ENCODE results near the gene C16orf46. TPM values are rescaled to one million over a fixed set of nuclear protein-coding genes. Genes with fewer than 3 reads are reported as not detected.
"Not testable (repeated sequence)": the region's sequence is repeated elsewhere in the genome, so short reads cannot be mapped to it uniquely, and the experiment has no call there.

C16orf46 gene
- total RNA-seq (under 1 TPM in 1 of 2 donors, not detected in 1; 0.37 TPM), total RNA-seq (0.30 to 0.58 reads per million in 2 donors)

- H3K4me3 Mint-ChIP-seq, result no peak within 1 kb of the TSS
- H3K36me3 Mint-ChIP-seq (ENCODE audit: low read depth), result no peaks in the 10 kb centered on the region
- no peak within 1 kb of the TSS for H3K27ac Mint-ChIP-seq
- H3K27me3 Mint-ChIP-seq, result no peaks in the 10 kb centered on the region
- peaks cover 2% of the 10 kb centered on the region for H3K4me1 Mint-ChIP-seq
- ATAC-seq, result peak; percentile 80
- peak; percentile 87 to 92 (median 89) for DNase-seq
- no peaks in the 10 kb centered on the region for H3K9me3 ChIP-seq (ENCODE audit: control insufficient read depth, low read length, poor library complexity, severe bottlenecking)
Observed at GRCh38 chr16:81077076-81077940, at the start of gene C16orf46. Gene C16orf46, minus strand, starts transcription at chr16:81077238. Its CDS starts 13,283 bp downstream, at chr16:81063955.

- H3K36me3 Mint-ChIP-seq (ENCODE audit: low read depth), result peaks cover 2% of the 10 kb centered on the region
- H3K4me1 Mint-ChIP-seq, result no peaks in the 10 kb centered on the region
Observed at GRCh38 chr16:81123092-81123852, 46.2 kb upstream of the C16orf46 start.

GRCh38 chr16:81121474-81121990 lies 44.5 kb upstream of the C16orf46 start:
- Mint-ChIP-seq H3K27ac (no peak overlapping the region), H3K4me1 (no peaks in the 10 kb centered on the region), H3K36me3 (ENCODE audit: low read depth) (peaks cover 2% of the 10 kb centered on the region), H3K4me3 (no peak overlapping the region), H3K27me3 (peaks cover 18% of the 10 kb centered on the region)
- H3K9me3 ChIP-seq (ENCODE audit: control insufficient read depth, low read length, poor library complexity, severe bottlenecking), result no peaks in the 10 kb centered on the region
- DNase-seq (no peak), ATAC-seq (no peak)

More at GRCh38 chr16:81123092-81123852, 46.2 kb upstream of the C16orf46 start:
- ATAC-seq (no peak), DNase-seq (no peak)
- H3K4me3 Mint-ChIP-seq, result no peak overlapping the region
- no peak overlapping the region for H3K27ac Mint-ChIP-seq
- peaks cover 12% of the 10 kb centered on the region for H3K27me3 Mint-ChIP-seq
- H3K9me3 ChIP-seq (ENCODE audit: control insufficient read depth, low read length, poor library complexity, severe bottlenecking), result no peaks in the 10 kb centered on the region

- Mint-ChIP-seq H3K27ac (no peak overlapping the region), H3K4me3 (no peak overlapping the region), H3K4me1 (no peaks in the 10 kb centered on the region), H3K27me3 (peaks cover 18% of the 10 kb centered on the region), H3K36me3 (ENCODE audit: low read depth) (peaks cover 2% of the 10 kb centered on the region)
- ATAC-seq (no peak), DNase-seq (no peak)
- no peaks in the 10 kb centered on the region for H3K9me3 ChIP-seq (ENCODE audit: control insufficient read depth, low read length, poor library complexity, severe bottlenecking)
Observed at GRCh38 chr16:81117436-81117835, 40.4 kb upstream of the C16orf46 start.

GRCh38 chr16:81116285-81116684 lies 39.2 kb upstream of the C16orf46 start:
- Mint-ChIP-seq H3K4me3 (no peak overlapping the region), H3K27ac (no peak overlapping the region), H3K4me1 (no peaks in the 10 kb centered on the region), H3K36me3 (ENCODE audit: low read depth) (peaks cover 2% of the 10 kb centered on the region), H3K27me3 (peaks cover 23% of the 10 kb centered on the region)
- no peak for DNase-seq
- H3K9me3 ChIP-seq (ENCODE audit: control insufficient read depth, low read length, poor library complexity, severe bottlenecking), result no peaks in the 10 kb centered on the region
- no peak for ATAC-seq

- DNase-seq (no peak), ATAC-seq (no peak)
- H3K27ac Mint-ChIP-seq, result no peak overlapping the region
- peaks cover 32% of the 10 kb centered on the region for H3K27me3 Mint-ChIP-seq
- H3K36me3 Mint-ChIP-seq (ENCODE audit: low read depth), result peaks cover 4% of the 10 kb centered on the region
- no peak overlapping the region for H3K4me3 Mint-ChIP-seq
- H3K9me3 ChIP-seq (ENCODE audit: control insufficient read depth, low read length, poor library complexity, severe bottlenecking), result no peaks in the 10 kb centered on the region
- no peaks in the 10 kb centered on the region for H3K4me1 Mint-ChIP-seq
Observed at GRCh38 chr16:81112453-81112852, 35.4 kb upstream of the C16orf46 start.

- H3K27me3 Mint-ChIP-seq, result peaks cover 28% of the 10 kb centered on the region
- not testable (repeated sequence) for H3K4me1 Mint-ChIP-seq
Observed at GRCh38 chr16:81109274-81109673, 32.2 kb upstream of the C16orf46 start.

GRCh38 chr16:81107511-81107910 lies 30.5 kb upstream of the C16orf46 start:
- no peak overlapping the region for H3K4me3 Mint-ChIP-seq
- no peaks in the 10 kb centered on the region for H3K4me1 Mint-ChIP-seq
- H3K27me3 Mint-ChIP-seq, result peaks cover 36% of the 10 kb centered on the region
- H3K36me3 Mint-ChIP-seq (ENCODE audit: low read depth), result peaks cover 4% of the 10 kb centered on the region
- H3K27ac Mint-ChIP-seq, result no peak overlapping the region
- ATAC-seq, result no peak
- H3K9me3 ChIP-seq (ENCODE audit: control insufficient read depth, low read length, poor library complexity, severe bottlenecking), result no peaks in the 10 kb centered on the region
- DNase-seq, result no peak

More at GRCh38 chr16:81109274-81109673, 32.2 kb upstream of the C16orf46 start:
- H3K36me3 Mint-ChIP-seq (ENCODE audit: low read depth); H3K9me3 ChIP-seq (ENCODE audit: control insufficient read depth, low read length, poor library complexity, severe bottlenecking); DNase-seq; H3K27ac Mint-ChIP-seq; H3K4me3 Mint-ChIP-seq; ATAC-seq: not testable (repeated sequence)

GRCh38 chr16:81106826-81107503 lies 29.9 kb upstream of the C16orf46 start:
- no peak for DNase-seq
- H3K4me3 Mint-ChIP-seq, result no peak overlapping the region
- H3K36me3 Mint-ChIP-seq (ENCODE audit: low read depth), result peaks cover 4% of the 10 kb centered on the region
- H3K27me3 Mint-ChIP-seq, result peaks cover 39% of the 10 kb centered on the region
- no peaks in the 10 kb centered on the region for H3K9me3 ChIP-seq (ENCODE audit: control insufficient read depth, low read length, poor library complexity, severe bottlenecking)
- no peaks in the 10 kb centered on the region for H3K4me1 Mint-ChIP-seq
- H3K27ac Mint-ChIP-seq, result no peak overlapping the region
- ATAC-seq, result no peak

- no peaks in the 10 kb centered on the region for H3K9me3 ChIP-seq (ENCODE audit: control insufficient read depth, low read length, poor library complexity, severe bottlenecking)
- Mint-ChIP-seq H3K4me3 (no peak overlapping the region), H3K4me1 (no peaks in the 10 kb centered on the region), H3K36me3 (ENCODE audit: low read depth) (peaks cover 4% of the 10 kb centered on the region), H3K27me3 (peaks cover 35% of the 10 kb centered on the region), H3K27ac (no peak overlapping the region)
- no peak for DNase-seq
- ATAC-seq, result no peak
Observed at GRCh38 chr16:81105946-81106345, 28.9 kb upstream of the C16orf46 start.

GRCh38 chr16:81101702-81102101 lies 24.7 kb upstream of the C16orf46 start:
- Mint-ChIP-seq H3K4me3 (no peak overlapping the region), H3K27me3 (peaks cover 12% of the 10 kb centered on the region), H3K36me3 (ENCODE audit: low read depth) (no peaks in the 10 kb centered on the region), H3K4me1 (no peaks in the 10 kb centered on the region), H3K27ac (no peak overlapping the region)
- no peak for ATAC-seq
- DNase-seq, result no peak
- H3K9me3 ChIP-seq (ENCODE audit: control insufficient read depth, low read length, poor library complexity, severe bottlenecking), result no peaks in the 10 kb centered on the region

- H3K27me3 Mint-ChIP-seq, result peaks cover 12% of the 10 kb centered on the region
- H3K9me3 ChIP-seq (ENCODE audit: control insufficient read depth, low read length, poor library complexity, severe bottlenecking), result no peaks in the 10 kb centered on the region
- DNase-seq (no peak), ATAC-seq (no peak)
- no peak overlapping the region for H3K4me3 Mint-ChIP-seq
- no peaks in the 10 kb centered on the region for H3K36me3 Mint-ChIP-seq (ENCODE audit: low read depth)
- H3K4me1 Mint-ChIP-seq, result peaks cover 3% of the 10 kb centered on the region
- H3K27ac Mint-ChIP-seq, result no peak overlapping the region
Observed at GRCh38 chr16:81099958-81100357, 22.9 kb upstream of the C16orf46 start.

GRCh38 chr16:81097230-81097629 lies 20.2 kb upstream of the C16orf46 start:
- no peaks in the 10 kb centered on the region for H3K9me3 ChIP-seq (ENCODE audit: control insufficient read depth, low read length, poor library complexity, severe bottlenecking)
- ATAC-seq (no peak), DNase-seq (no peak)
- peaks cover 3% of the 10 kb centered on the region for H3K4me1 Mint-ChIP-seq
- no peaks in the 10 kb centered on the region for H3K36me3 Mint-ChIP-seq (ENCODE audit: low read depth)
- no peak overlapping the region for H3K4me3 Mint-ChIP-seq
- H3K27ac Mint-ChIP-seq, result no peak overlapping the region
- H3K27me3 Mint-ChIP-seq, result peaks cover 4% of the 10 kb centered on the region
